ENCODE data around the gene PRAMEF17.
"Not testable (repeated sequence)": the region's sequence is repeated elsewhere in the genome, so short reads cannot be mapped to it uniquely, and the experiment has no call there.

PRAMEF17 gene

DNA sequence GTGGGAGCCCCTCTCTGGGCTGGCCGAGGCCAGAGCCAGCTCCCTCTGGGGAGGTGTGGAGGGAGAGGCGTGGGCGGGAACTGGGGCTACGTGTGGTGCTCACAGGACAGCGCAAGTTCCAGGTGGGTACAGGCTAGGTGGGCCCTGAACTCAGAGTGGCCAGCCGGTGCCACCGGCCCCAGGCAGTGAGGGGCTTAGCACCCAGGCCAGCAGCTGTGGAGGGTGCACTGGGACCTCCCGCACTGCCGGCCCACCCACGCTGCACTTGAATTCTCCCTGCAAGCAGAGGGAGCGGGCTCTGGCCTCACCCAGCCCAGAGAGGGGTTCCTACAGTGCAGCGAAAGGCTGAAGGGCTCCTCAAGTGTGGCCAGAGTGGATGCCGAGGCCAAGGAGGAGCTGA is 41.1 kb downstream of the PRAMEF17 start:
- H3K79me2 ChIP-seq (ENCODE audit: low read length), result no peaks in the 10 kb centered on the region
- no peak overlapping the region for H3K9ac ChIP-seq (ENCODE audit: low read length)
- H4K20me1 ChIP-seq (ENCODE audit: insufficient read depth, low read length), result no peaks in the 10 kb centered on the region
- no peak overlapping the region for H3K27ac ChIP-seq (ENCODE audit: low read length)
- H3K4me2 ChIP-seq (ENCODE audit: low read length), result no peak overlapping the region
- no peaks in the 10 kb centered on the region for H3K36me3 ChIP-seq (replicated peaks; ENCODE audit: low read depth, low read length)
- H3K27me3 ChIP-seq (ENCODE audit: low read depth, low read length), result no peaks in the 10 kb centered on the region
- no peaks in the 10 kb centered on the region for H3K9me3 ChIP-seq (ENCODE audit: insufficient read depth, low read length)
- TF ChIP-seq EZH2phosphoT487 (IDR thresholded peaks at IDR 0.05; ENCODE audit: low read depth) (no peak), CTCF (IDR thresholded peaks at IDR 0.05; ENCODE audit: low read depth, low read length) (no peak)
- no peak overlapping the region for H2AFZ ChIP-seq (ENCODE audit: low read depth, low read length)
- H3K4me1 ChIP-seq (ENCODE audit: low read length), result no peaks in the 10 kb centered on the region
- H3K4me3 ChIP-seq (ENCODE audit: low read length), result no peak overlapping the region

- no peak for TF ChIP-seq EZH2phosphoT487 (IDR thresholded peaks at IDR 0.05; ENCODE audit: low read depth)
- TF ChIP-seq CTCF (IDR thresholded peaks at IDR 0.05; ENCODE audit: low read depth, low read length), result no peak
- H2AFZ ChIP-seq (ENCODE audit: low read depth, low read length), result no peak overlapping the region
- H3K4me2 ChIP-seq (ENCODE audit: low read length), result no peak overlapping the region
- H3K9ac ChIP-seq (ENCODE audit: low read length), result no peak overlapping the region
- H3K4me1 ChIP-seq (ENCODE audit: low read length), result no peaks in the 10 kb centered on the region
- H4K20me1 ChIP-seq (ENCODE audit: insufficient read depth, low read length), result no peaks in the 10 kb centered on the region
- no peaks in the 10 kb centered on the region for H3K36me3 ChIP-seq (replicated peaks; ENCODE audit: low read depth, low read length)
- no peaks in the 10 kb centered on the region for H3K79me2 ChIP-seq (ENCODE audit: low read length)
- H3K27ac ChIP-seq (ENCODE audit: low read length), result no peak overlapping the region
- H3K9me3 ChIP-seq (ENCODE audit: insufficient read depth, low read length), result no peaks in the 10 kb centered on the region
- no peak overlapping the region for H3K4me3 ChIP-seq (ENCODE audit: low read length)
- no peaks in the 10 kb centered on the region for H3K27me3 ChIP-seq (ENCODE audit: low read depth, low read length)
These were observed 42.8 kb downstream of the PRAMEF17 start for GRCh38 chr1:13432251-13432650.

DNA sequence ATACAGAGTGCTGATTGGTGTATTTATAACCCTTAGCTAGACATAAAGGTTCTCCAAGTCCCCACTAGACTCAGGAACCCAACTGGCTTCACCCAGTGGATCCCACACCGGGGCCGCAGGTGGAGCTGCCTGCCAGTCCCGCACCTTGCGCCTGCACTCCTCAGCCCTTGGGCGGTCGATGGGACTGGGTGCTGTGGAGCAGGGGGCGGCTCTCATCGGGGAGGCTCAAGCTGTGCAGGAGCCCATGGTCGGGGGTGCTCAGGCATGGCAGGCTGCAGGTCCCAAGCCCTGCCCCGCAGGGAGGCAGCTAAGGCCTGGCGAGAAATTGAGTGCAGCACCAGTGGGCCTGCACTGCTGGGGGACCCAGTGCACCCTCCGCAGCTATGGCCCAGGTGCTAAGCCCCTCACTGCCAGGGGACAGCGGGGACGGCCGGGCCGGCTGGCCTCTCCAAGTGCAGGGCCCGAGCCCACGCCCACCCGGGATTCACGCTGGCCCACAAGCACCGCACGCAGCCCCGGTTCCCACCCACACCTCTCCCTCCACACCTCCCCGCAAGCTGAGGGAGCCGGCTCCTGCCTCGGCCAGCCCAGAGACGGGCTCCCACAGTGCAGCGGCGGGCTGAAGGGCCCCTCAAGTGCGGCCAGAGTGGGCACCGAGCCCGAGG is 44.4 kb downstream of the PRAMEF17 start:
- H3K27me3 ChIP-seq (ENCODE audit: low read depth, low read length); H2AFZ ChIP-seq (ENCODE audit: low read depth, low read length); H3K79me2 ChIP-seq (ENCODE audit: low read length); H3K27ac ChIP-seq (ENCODE audit: low read length); H3K9ac ChIP-seq (ENCODE audit: low read length); H3K36me3 ChIP-seq (replicated peaks; ENCODE audit: low read depth, low read length); H3K4me2 ChIP-seq (ENCODE audit: low read length); H4K20me1 ChIP-seq (ENCODE audit: insufficient read depth, low read length); H3K9me3 ChIP-seq (ENCODE audit: insufficient read depth, low read length); H3K4me3 ChIP-seq (ENCODE audit: low read length); H3K4me1 ChIP-seq (ENCODE audit: low read length): not testable (repeated sequence)

- H3K9me3 ChIP-seq (ENCODE audit: insufficient read depth, low read length), result no peaks in the 10 kb centered on the region
- H2AFZ ChIP-seq (ENCODE audit: low read depth, low read length), result no peak overlapping the region
- no peaks in the 10 kb centered on the region for H3K36me3 ChIP-seq (replicated peaks; ENCODE audit: low read depth, low read length)
These were observed 46.0 kb downstream of the PRAMEF17 start for GRCh38 chr1:13435458-13435857.

GRCh38 chr1:13439104-13439783 is 49.8 kb downstream of the PRAMEF17 start:
- not testable (repeated sequence) for H3K4me3 ChIP-seq (ENCODE audit: low read length); H3K9me3 ChIP-seq (ENCODE audit: insufficient read depth, low read length); H3K4me1 ChIP-seq (ENCODE audit: low read length); H2AFZ ChIP-seq (ENCODE audit: low read depth, low read length); H3K27me3 ChIP-seq (ENCODE audit: low read depth, low read length); H3K4me2 ChIP-seq (ENCODE audit: low read length); H3K9ac ChIP-seq (ENCODE audit: low read length); H4K20me1 ChIP-seq (ENCODE audit: insufficient read depth, low read length); H3K27ac ChIP-seq (ENCODE audit: low read length); H3K79me2 ChIP-seq (ENCODE audit: low read length); H3K36me3 ChIP-seq (replicated peaks; ENCODE audit: low read depth, low read length)

More at GRCh38 chr1:13435458-13435857, 46.0 kb downstream of the PRAMEF17 start:
- no peak overlapping the region for H3K4me3 ChIP-seq (ENCODE audit: low read length)
- no peak overlapping the region for H3K4me2 ChIP-seq (ENCODE audit: low read length)
- no peak for TF ChIP-seq EZH2phosphoT487 (IDR thresholded peaks at IDR 0.05; ENCODE audit: low read depth)
- TF ChIP-seq CTCF (IDR thresholded peaks at IDR 0.05; ENCODE audit: low read depth, low read length), result no peak
- no peak overlapping the region for H3K27ac ChIP-seq (ENCODE audit: low read length)
- H3K4me1 ChIP-seq (ENCODE audit: low read length), result no peaks in the 10 kb centered on the region
- no peak overlapping the region for H3K9ac ChIP-seq (ENCODE audit: low read length)
- no peaks in the 10 kb centered on the region for H3K79me2 ChIP-seq (ENCODE audit: low read length)
- H3K27me3 ChIP-seq (ENCODE audit: low read depth, low read length), result no peaks in the 10 kb centered on the region
- no peaks in the 10 kb centered on the region for H4K20me1 ChIP-seq (ENCODE audit: insufficient read depth, low read length)
